NB4 (cell line): ENCODE data around the gene TYRO3.

Source experiments
- DNase-seq: peaks from one replicate; pipeline ENCODE4 v3.0.0; 2010; ENCODE audit warnings: low read depth
- H3K4me3 ChIP-seq: one replicate; pipeline ENCODE4 v1.5.1; 2011; ENCODE audit warnings: mild to moderate bottlenecking, low read depth, low read length, moderate library complexity
- CTCF ChIP-seq: IDR thresholded peaks from one replicate; pipeline ENCODE4 v1.5.1; 2012; ENCODE audit warnings: low read depth, low read length
- MAX ChIP-seq: IDR thresholded peaks from 2 replicates; pipeline ENCODE4 v1.6.1; 2011; ENCODE audit warnings: low read depth, low read length
- MYC ChIP-seq: IDR thresholded peaks from 2 replicates; pipeline ENCODE4 v1.6.1; 2011; ENCODE audit warnings: low read depth, low read length
- POLR2A ChIP-seq: IDR thresholded peaks from 2 replicates; pipeline ENCODE4 v1.6.1; 2011; ENCODE audit warnings: mild to moderate bottlenecking; ENCODE audit not compliant: insufficient read length; ENCODE audit errors: extremely low read depth

The TYRO3 gene

GRCh38 chr15:41560572-41560874 lies 1.5 kb downstream of the TYRO3 start:
- no peak for DNase-seq
- TF ChIP-seq CTCF = no peak
- no peak for TF ChIP-seq MYC
- no peak for TF ChIP-seq MAX
- TF ChIP-seq POLR2A = no peak
- no peak overlapping the region for H3K4me3 ChIP-seq

GRCh38 chr15:41561104-41561776 lies 2.2 kb downstream of the TYRO3 start:
- DNase-seq = no peak
- no peak overlapping the region for H3K4me3 ChIP-seq
- no peak for TF ChIP-seq CTCF

GRCh38 chr15:41561777-41562145 lies 2.7 kb downstream of the TYRO3 start:
- DNase-seq = no peak
- no peak for TF ChIP-seq POLR2A
- TF ChIP-seq MYC = no peak
- no peak for TF ChIP-seq MAX
- no peak for TF ChIP-seq CTCF
- H3K4me3 ChIP-seq = no peak overlapping the region

GRCh38 chr15:41562244-41562643 lies 3.2 kb downstream of the TYRO3 start:
- DNase-seq = no peak
- no peak overlapping the region for H3K4me3 ChIP-seq
- TF ChIP-seq MYC = no peak
- no peak for TF ChIP-seq MAX
- no peak for TF ChIP-seq CTCF
- no peak for TF ChIP-seq POLR2A

GRCh38 chr15:41562784-41563198 lies 3.8 kb downstream of the TYRO3 start:
- DNase-seq = no peak
- H3K4me3 ChIP-seq = no peak overlapping the region
- TF ChIP-seq CTCF (no peak), MYC (no peak), POLR2A (no peak), MAX (no peak)

GRCh38 chr15:41564286-41564959 lies 5.4 kb downstream of the TYRO3 start:
- no peak for DNase-seq
- TF ChIP-seq MAX (no peak), CTCF (no peak), POLR2A (no peak), MYC (no peak)
- H3K4me3 ChIP-seq = no peak overlapping the region
